ENCODE measurements around the gene AXDND1. TPM values are rescaled to one million over a fixed set of nuclear protein-coding genes. Genes with fewer than 3 reads are reported as not detected.

AXDND1 gene
- polyA plus RNA-seq, 1 donor from 2014 or later: 1.1 TPM

- H3F3A ChIP-seq (ENCODE audit: insufficient read depth, low read length, poor library complexity, severe bottlenecking): no peaks in the 10 kb centered on the region
- H3K4me3 ChIP-seq (ENCODE audit: low read length): no peak overlapping the region
- no peak overlapping the region for H3K4me2 ChIP-seq (ENCODE audit: low read length)
- H4K20me1 ChIP-seq (ENCODE audit: insufficient read depth): no peaks in the 10 kb centered on the region
- no peaks in the 10 kb centered on the region for H3K9me2 ChIP-seq (ENCODE audit: insufficient read depth, low read length)
- H2AFZ ChIP-seq (ENCODE audit: low read depth, low read length): no peak overlapping the region
- no peak overlapping the region for H3K27ac ChIP-seq (ENCODE audit: low read length)
- TF ChIP-seq CTCF (IDR thresholded peaks at IDR 0.05; ENCODE audit: poor library complexity, severe bottlenecking) (no peak), SMC3 (conservative IDR thresholded peaks at IDR 0.05; ENCODE audit: poor library complexity) (no peak), MXI1 (conservative IDR thresholded peaks at IDR 0.05; ENCODE audit: poor library complexity, severe bottlenecking) (no peak), EP300 (conservative IDR thresholded peaks at IDR 0.05; ENCODE audit: poor library complexity, severe bottlenecking) (no peak), EZH2 (IDR thresholded peaks at IDR 0.05; ENCODE audit: borderline replicate concordance, insufficient read depth, low read length, poor library complexity, severe bottlenecking) (no peak), TAF1 (IDR thresholded peaks at IDR 0.05; ENCODE audit: low read depth) (no peak), RAD21 (conservative IDR thresholded peaks at IDR 0.05) (no peak), POLR2AphosphoS5 (IDR thresholded peaks at IDR 0.05) (no peak)
- TF ChIP-seq, protein P1, sequence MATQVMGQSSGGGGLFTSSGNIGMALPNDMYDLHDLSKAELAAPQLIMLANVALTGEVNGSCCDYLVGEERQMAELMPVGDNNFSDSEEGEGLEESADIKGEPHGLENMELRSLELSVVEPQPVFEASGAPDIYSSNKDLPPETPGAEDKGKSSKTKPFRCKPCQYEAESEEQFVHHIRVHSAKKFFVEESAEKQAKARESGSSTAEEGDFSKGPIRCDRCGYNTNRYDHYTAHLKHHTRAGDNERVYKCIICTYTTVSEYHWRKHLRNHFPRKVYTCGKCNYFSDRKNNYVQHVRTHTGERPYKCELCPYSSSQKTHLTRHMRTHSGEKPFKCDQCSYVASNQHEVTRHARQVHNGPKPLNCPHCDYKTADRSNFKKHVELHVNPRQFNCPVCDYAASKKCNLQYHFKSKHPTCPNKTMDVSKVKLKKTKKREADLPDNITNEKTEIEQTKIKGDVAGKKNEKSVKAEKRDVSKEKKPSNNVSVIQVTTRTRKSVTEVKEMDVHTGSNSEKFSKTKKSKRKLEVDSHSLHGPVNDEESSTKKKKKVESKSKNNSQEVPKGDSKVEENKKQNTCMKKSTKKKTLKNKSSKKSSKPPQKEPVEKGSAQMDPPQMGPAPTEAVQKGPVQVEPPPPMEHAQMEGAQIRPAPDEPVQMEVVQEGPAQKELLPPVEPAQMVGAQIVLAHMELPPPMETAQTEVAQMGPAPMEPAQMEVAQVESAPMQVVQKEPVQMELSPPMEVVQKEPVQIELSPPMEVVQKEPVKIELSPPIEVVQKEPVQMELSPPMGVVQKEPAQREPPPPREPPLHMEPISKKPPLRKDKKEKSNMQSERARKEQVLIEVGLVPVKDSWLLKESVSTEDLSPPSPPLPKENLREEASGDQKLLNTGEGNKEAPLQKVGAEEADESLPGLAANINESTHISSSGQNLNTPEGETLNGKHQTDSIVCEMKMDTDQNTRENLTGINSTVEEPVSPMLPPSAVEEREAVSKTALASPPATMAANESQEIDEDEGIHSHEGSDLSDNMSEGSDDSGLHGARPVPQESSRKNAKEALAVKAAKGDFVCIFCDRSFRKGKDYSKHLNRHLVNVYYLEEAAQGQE (IDR thresholded peaks at IDR 0.05; ENCODE audit: borderline replicate concordance): no peak
- no peaks in the 10 kb centered on the region for H3K79me2 ChIP-seq (replicated peaks; ENCODE audit: insufficient read depth, low read length)
- peaks cover 48% of the 10 kb centered on the region for H3K27me3 ChIP-seq (ENCODE audit: insufficient read depth, low read depth, low read length)
- no peaks in the 10 kb centered on the region for H3K9me3 ChIP-seq (ENCODE audit: low read length)
- H3K9ac ChIP-seq (ENCODE audit: low read length): no peak overlapping the region
- no peaks in the 10 kb centered on the region for H3K36me3 ChIP-seq (ENCODE audit: insufficient read depth, low read length)
Measured at GRCh38 chr1:179576509-179576908, 210.7 kb downstream of the AXDND1 start.

GRCh38 chr1:179583771-179584320 lies 218.1 kb downstream of the AXDND1 start:
- Histone ChIP-seq H3K27me3 (ENCODE audit: insufficient read depth, low read depth, low read length) (no peaks in the 10 kb centered on the region), H3K9me2 (ENCODE audit: insufficient read depth, low read length) (no peaks in the 10 kb centered on the region), H3K36me3 (ENCODE audit: insufficient read depth, low read length) (no peaks in the 10 kb centered on the region), H4K20me1 (ENCODE audit: insufficient read depth) (no peaks in the 10 kb centered on the region), H2AFZ (ENCODE audit: low read depth, low read length) (no peak overlapping the region), H3K4me2 (ENCODE audit: low read length) (no peak overlapping the region), H3K79me2 (replicated peaks; ENCODE audit: insufficient read depth, low read length) (no peaks in the 10 kb centered on the region), H3K9ac (ENCODE audit: low read length) (no peak overlapping the region), H3K9me3 (ENCODE audit: low read length) (no peaks in the 10 kb centered on the region), H3K4me3 (ENCODE audit: low read length) (no peak overlapping the region), H3K27ac (ENCODE audit: low read length) (no peak overlapping the region), H3F3A (ENCODE audit: insufficient read depth, low read length, poor library complexity, severe bottlenecking) (no peaks in the 10 kb centered on the region)
- TF ChIP-seq MXI1 (conservative IDR thresholded peaks at IDR 0.05; ENCODE audit: poor library complexity, severe bottlenecking) (no peak), POLR2AphosphoS5 (IDR thresholded peaks at IDR 0.05) (no peak), EP300 (conservative IDR thresholded peaks at IDR 0.05; ENCODE audit: poor library complexity, severe bottlenecking) (no peak), CTCF (IDR thresholded peaks at IDR 0.05; ENCODE audit: poor library complexity, severe bottlenecking) (no peak), EZH2 (IDR thresholded peaks at IDR 0.05; ENCODE audit: borderline replicate concordance, insufficient read depth, low read length, poor library complexity, severe bottlenecking) (no peak), TAF1 (IDR thresholded peaks at IDR 0.05; ENCODE audit: low read depth) (no peak), RAD21 (conservative IDR thresholded peaks at IDR 0.05) (no peak), SMC3 (conservative IDR thresholded peaks at IDR 0.05; ENCODE audit: poor library complexity) (no peak)
- TF ChIP-seq, protein P1 (IDR thresholded peaks at IDR 0.05; ENCODE audit: borderline replicate concordance): no peak

All from neural cell (in vitro differentiated cells).